Stomach (tissue), 4 donors: ENCODE data around the gene WDR86.

Experiments
- CTCF ChIP-seq, 7 experiments: fragments of 450-650 bp in 4 of 7; fragments of 200-600 bp in 3 of 7; sonication (generic) in 3 of 7; IDR thresholded peaks; one replicate each; pipeline ENCODE4 v1.5.1; 2016 to 2019; ENCODE audit warnings: antibody characterized with exemption in 7 of 7, control low read depth in 2 of 7, mild to moderate bottlenecking in 1 of 7
- EP300 ChIP-seq: sonication (generic); formaldehyde crosslinking; IDR thresholded peaks from one replicate; pipeline ENCODE4 v1.6.1; 2017; ENCODE audit warnings: antibody characterized with exemption
- POLR2A ChIP-seq, 4 donors: fragments of 450-650 bp; IDR thresholded peaks; one replicate each; pipeline ENCODE4 v1.6.1; 2016; ENCODE audit warnings: antibody characterized with exemption in 4 of 4, control low read depth in 2 of 4, mild to moderate bottlenecking in 1 of 4, moderate library complexity in 1 of 4
- POLR2AphosphoS5 ChIP-seq, 3 donors: sonication (generic); formaldehyde crosslinking; IDR thresholded peaks; one replicate each; pipeline ENCODE4 v1.6.1; 2016; ENCODE audit warnings: antibody characterized with exemption in 3 of 3

DNA sequence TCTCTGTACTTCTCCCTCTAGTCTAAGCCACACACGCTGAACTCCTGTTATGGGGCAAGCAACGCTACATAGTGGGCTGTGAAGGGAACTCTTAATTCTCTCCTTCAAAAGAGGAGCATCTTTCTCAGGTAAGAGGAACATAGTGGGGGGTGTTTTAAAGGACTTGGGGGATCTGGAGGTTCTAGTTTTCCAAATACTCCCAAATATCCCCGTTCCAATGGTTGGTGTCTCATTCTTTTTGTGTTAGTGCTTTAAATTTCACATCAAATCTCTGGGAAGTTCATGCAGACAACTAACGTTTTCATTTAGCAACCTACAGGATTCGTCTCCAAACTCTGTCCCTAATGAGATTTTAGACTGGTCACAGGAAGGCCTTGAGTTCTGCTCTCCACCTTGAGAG, 12.4 kb upstream of the WDR86 start:
- TF ChIP-seq CTCF (IDR thresholded peaks at IDR 0.05) (no peak), EP300 (no peak), POLR2A (IDR thresholded peaks at IDR 0.05) (no peak), POLR2AphosphoS5 (IDR thresholded peaks at IDR 0.05) (no peak)
